HG03460 (cell line): Measurements from ENCODE around the gene NODAL.
A peak's percentile ranks its signal among the peaks of the same experiment; 100 is the strongest.

Experiments used
- ATAC-seq: cut with Tn5 transposase; IDR thresholded peaks from one replicate; pipeline ENCODE4 v1.9.1; 2021; ENCODE audit not compliant: unreplicated experiment

The NODAL gene

GRCh38 chr10:70433581-70434280, 7.8 kb downstream of the NODAL start:
- ATAC-seq: no peak

DNA sequence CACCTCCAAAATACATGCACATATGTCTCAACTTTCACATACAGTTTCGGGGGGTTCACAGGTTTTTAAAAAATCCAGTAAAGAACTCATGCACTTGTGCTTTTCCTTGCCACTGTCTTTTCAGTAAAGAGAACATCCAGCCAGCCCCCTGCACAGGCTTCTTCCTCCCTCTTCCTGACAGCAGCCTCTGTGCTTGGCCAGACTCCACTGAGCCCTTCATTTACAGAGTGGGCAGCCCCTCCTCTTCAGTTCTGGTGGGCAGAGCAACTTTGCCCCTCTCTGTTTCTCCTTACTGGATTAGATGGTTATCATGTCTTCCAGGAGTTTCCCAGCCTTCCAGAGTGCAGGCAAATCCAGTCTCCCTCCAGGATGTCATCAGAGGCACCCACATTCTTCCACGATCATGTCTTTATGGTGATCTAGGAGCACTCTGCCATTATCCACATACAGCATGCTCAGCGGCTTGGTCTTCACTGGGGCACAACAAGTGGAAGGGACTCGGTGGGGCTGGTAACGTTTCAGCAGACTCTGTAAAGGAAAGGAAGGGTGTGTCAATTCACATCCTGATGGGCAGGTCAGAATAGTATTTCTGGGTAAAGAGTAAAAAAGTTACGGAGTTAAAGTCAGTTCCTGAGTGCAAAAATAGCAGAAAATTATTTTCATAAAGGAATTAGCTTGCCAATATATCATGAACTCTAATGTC, 8.8 kb downstream of the NODAL start:
- no peak for ATAC-seq

DNA sequence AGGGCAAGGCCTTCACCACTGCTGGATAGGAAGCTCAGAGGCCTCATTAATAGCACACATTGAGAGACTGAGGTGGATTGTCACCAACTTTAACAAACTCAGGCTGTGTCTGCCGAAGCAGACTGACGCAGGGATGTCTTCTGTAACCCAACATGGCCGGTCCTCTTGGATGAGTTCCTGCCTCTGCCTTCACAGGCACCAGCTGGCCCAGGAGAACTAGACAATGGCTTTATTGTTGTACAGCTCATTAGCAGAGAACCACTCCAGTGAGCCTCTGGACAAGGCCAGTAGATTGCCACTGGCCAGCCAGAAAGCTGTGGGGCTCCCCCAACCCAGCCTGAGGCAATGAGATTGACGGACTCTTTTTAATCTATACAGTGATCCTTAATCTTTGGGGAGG, 9.4 kb downstream of the NODAL start:
- ATAC-seq: no peak

DNA sequence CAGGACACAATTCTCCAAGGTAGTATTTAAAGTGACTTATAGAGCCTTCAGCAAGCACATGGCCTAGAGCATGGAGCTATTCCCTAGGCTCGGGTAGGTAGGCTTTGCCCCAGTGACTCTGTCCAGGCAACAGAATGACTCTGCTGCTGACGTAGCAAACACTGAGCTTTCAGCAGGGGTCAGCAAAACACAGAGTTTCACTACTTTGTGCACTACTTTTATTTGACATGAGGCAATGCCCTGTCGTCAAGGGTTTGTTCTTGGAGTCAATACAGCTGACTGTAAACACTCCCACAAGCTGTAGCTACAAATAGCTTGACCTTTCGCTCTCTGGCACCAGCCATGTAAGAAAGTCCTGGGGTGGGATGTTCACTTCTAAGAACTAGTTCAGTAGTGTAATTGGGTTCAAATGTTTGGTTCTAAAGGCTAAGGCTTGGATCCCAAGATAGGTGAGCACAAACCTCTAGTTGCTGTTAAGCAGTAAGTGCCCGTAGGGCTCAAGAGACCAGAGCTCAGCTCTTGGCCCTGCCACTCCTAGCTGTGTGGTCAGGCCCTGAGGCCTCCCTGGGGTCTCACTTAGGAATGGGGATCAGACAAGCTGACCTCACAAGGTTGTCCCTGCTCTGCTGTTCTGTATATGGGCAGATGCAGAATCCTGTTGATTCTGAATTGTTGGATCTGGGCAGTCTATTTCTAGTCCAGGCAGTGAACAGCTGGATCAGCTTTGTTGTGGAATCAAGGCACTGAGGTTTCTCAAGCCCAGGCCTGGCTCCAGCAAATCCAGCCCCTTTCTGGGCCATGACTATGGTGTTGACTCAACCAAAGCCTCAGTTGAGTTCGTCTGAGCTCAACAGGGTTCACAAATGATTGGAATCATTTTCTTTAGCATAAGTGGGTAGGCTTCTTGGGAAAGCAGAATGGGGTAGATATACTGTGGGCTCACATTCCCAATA, 10.7 kb downstream of the NODAL start:
- ATAC-seq: no peak

GRCh38 chr10:70426823-70427222, 14.7 kb downstream of the NODAL start:
- no peak for ATAC-seq

DNA sequence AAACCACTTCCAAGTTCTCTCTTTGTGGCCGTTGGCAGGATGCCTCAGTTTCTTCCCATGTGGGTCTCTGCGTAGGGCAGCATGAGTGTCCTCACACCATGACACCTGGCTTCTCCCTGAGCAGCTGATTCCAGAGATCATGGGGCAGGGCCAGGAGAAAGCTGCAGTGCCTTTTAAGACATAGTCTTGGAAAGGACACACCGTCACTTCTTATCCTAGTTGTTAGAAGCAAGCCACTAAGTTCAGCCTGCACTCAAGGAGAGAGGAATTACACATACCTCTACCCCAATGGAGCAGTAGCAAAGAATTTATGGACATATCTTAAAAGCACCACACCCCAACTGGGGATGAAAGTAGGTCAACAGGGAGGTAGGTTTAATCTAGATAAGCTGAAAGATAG, 16.4 kb downstream of the NODAL start:
- no peak for ATAC-seq

DNA sequence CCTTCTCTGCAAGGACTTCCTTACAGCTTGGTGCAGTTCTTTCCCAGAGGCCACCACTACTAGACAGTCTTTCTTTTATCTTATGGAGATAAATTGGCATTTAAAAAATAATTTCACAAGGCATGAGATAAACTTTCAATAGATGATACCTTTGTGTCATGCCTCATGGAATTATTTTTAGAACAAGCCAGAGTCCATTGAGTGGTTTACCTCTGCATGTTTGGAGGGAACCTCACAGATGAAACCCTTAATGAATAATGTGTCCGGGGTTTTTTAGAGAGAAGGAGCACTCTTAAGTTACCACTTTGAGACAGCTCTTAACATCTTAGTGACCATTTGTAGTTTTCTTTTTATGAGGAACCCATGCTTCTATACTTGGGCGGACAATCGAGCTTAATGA, 17.2 kb downstream of the NODAL start:
- no peak for ATAC-seq

- ATAC-seq: no peak
Observed at GRCh38 chr10:70418713-70419112, 22.8 kb downstream of the NODAL start.

DNA sequence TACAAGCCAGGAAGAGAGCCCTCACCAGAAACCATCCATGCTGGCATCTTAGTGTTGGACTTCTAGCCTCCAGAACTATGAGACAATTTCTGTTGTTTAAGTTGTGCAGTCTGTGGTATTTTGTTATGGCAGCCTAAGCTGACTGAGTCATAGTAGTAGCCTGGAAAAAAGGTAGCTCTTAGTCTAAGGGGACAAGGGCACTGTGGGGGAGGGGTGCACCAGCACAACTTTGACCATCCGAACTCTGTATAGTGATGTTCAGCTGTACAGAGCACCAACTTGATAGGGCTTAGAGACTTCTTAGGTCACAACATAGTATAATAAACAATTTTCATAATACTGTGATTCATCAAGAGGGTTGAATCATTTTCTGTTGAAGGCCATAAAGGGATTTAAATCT, 23.3 kb downstream of the NODAL start:
- no peak for ATAC-seq

- ATAC-seq: no peak
Observed at GRCh38 chr10:70417568-70417967, 23.9 kb downstream of the NODAL start.

GRCh38 chr10:70412356-70412755, 29.1 kb downstream of the NODAL start:
- no peak for ATAC-seq

GRCh38 chr10:70410608-70411007, 30.9 kb downstream of the NODAL start:
- ATAC-seq: no peak

- no peak for ATAC-seq
Observed at GRCh38 chr10:70409772-70410171, 31.7 kb downstream of the NODAL start.

- ATAC-seq: no peak
Observed at GRCh38 chr10:70405037-70405824, 36.2 kb downstream of the NODAL start.

- ATAC-seq: no peak
Observed at GRCh38 chr10:70404787-70405036, 36.8 kb downstream of the NODAL start.

GRCh38 chr10:70404036-70404786, 37.3 kb downstream of the NODAL start, which contains the start of gene EIF4EBP2:
Gene EIF4EBP2, plus strand, starts transcription at chr10:70404145. Its CDS starts 257 bp downstream, at chr10:70404402.
- ATAC-seq: peak; percentile 85

DNA sequence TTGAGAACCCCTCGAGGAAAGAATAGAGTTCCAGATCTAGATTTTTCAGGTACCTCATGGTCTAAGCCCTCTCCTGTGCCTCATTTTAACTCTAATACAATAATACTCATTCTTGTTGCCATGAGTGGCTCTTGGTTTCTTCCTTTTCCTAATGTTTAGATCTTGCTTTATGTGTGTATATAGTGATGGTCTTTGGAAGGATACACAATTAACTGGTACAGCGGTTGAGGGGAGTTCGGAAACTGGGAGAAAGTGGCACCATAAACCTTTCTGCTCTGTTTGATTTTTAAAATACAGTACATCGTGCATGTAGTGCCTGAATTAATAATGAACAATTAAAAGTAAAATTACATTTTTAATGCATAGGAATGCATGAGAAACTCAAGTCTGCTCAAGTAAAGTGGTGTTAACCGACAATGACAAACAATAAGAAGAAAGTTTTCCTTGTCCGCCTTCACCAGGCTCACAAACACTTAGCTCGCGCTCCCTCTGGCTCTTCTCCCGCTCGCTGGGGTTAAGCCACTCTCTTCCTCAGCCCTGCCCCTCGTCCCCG, 37.9 kb downstream of the NODAL start:
- ATAC-seq: no peak

DNA sequence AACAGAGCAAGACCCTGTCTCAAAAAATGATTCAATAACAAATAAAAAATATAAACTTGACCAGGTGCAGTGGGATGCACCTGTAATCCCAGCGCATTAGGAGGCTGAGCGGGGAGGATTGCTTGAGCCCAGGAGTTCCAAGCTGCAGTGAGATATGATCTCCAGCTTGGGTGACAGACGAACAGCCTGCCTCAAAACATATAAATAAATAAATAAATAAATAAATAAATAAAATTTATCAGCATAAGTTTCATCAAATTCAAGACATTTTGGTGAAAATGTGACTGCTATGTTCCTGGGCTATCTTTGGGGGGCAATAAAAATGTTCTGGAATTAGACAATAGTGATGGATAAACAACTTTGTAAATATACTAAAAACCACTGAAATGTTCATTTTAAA, 42.3 kb downstream of the NODAL start:
- no peak for ATAC-seq

GRCh38 chr10:70396140-70396539, 45.3 kb downstream of the NODAL start:
- ATAC-seq: no peak

DNA sequence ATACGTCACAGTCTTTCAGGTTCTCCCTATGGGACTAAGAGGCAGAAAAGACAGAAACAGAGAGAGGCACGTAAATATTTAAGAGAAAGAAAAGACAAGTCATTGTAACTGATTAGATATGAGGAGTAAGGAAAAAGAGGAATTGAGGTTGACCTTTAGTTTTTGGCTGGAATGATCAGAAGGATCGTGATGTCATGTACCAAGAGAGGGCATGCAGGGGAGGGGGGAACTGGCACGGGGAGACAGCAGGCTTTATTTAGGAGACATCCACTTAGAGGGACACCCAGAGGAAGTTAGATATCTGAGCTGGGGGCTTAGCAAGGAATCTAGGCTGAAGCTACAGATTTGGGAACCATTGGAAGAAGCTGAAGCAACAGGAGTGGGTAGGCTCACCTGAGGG, 49.8 kb downstream of the NODAL start:
- no peak for ATAC-seq
